ENCODE results near the gene NPAT. TPM values are rescaled to one million over a fixed set of nuclear protein-coding genes. Genes with fewer than 3 reads are reported as not detected.
A peak's percentile ranks its signal among the peaks of the same experiment; 100 is the strongest.
"Not testable (repeated sequence)": the region's sequence is repeated elsewhere in the genome, so short reads cannot be mapped to it uniquely, and the experiment has no call there.

NPAT gene
- total RNA-seq, 1 donor from 2014 or later = 16.5 TPM

- no peak for DNase-seq (ENCODE audit: low read depth in 2 of 2)
Observed at GRCh38 chr11:108154591-108154990, 67.8 kb downstream of the NPAT start.

- no peak for DNase-seq (ENCODE audit: low read depth in 2 of 2)
Observed at GRCh38 chr11:108148556-108148955, 73.9 kb downstream of the NPAT start.

- no peak for DNase-seq (ENCODE audit: low read depth in 2 of 2)
Observed at GRCh38 chr11:108147150-108147549, 75.3 kb downstream of the NPAT start.

- no peak for DNase-seq (ENCODE audit: low read depth in 2 of 2)
Observed at GRCh38 chr11:108144615-108145014, 77.8 kb downstream of the NPAT start.

DNA sequence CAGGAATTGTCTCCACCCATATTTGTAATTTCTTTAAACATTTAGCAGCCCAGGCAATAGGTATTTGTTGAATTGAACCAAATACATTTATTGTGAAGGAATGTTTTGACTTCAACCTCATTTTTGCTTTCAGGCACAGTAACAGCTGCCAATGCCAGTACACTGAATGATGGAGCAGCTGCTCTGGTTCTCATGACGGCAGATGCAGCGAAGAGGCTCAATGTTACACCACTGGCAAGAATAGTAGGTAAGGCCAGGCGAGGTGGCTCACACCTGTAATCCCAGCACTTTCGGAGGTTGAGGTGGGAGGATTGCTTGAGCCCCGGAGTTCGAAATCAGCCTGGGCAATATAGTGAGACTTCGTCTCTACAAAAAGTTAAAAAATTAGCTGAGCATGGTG, 80.1 kb downstream of the NPAT start:
- no peak for DNase-seq (ENCODE audit: low read depth in 2 of 2)

DNA sequence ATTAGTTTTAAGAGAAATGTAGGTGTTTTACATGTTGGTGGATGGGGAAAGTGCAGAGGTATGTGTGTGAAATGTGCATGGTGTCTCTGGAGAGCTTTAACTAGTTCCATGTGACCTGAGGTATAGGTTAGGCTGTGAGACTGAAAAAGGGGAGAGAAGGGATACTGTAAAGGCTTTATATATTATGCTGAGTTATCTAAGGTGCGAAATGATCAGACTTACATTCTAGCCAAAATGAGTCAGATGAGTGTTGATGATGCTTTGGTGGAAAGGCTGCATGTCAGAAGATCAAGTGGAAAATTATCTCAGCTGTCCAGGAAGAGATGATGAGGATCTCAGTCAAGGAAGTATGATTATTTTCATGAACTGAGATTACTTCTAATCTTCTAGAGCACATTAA, 85.2 kb downstream of the NPAT start:
- peak in 1 of 2 donors; percentile 15 for DNase-seq (ENCODE audit: low read depth in 2 of 2)

- peak; percentile 28 to 66 for DNase-seq (ENCODE audit: low read depth in 2 of 2)
Observed at GRCh38 chr11:108135845-108136544, 86.4 kb downstream of the NPAT start.

DNA sequence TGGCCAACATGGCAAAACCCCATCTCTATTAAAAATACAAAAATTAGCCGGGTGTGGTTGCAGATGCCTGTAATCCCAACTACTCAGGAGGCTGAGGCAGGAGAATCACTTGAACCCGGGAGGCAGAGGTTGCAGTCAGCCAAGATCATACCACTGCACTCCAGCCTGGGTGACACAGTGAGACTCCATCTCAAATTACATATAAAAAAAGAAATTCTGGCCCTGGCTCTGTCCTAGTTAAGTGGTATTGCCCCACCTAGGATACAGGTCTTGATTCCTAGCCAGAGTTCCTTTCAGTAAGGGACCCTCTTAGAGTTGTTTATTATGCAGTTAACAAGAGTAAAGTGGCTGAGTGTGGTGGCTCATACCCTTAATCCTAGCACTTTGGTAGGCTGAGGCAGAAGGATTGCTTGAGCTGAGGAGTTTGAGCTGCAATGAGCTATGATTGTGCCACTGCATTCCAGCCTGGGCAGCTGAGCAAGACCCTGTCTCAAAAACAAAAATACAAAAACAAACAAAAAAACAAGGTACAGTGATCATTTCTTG, 89.4 kb downstream of the NPAT start:
- DNase-seq (ENCODE audit: low read depth in 2 of 2) = not testable (repeated sequence)

DNA sequence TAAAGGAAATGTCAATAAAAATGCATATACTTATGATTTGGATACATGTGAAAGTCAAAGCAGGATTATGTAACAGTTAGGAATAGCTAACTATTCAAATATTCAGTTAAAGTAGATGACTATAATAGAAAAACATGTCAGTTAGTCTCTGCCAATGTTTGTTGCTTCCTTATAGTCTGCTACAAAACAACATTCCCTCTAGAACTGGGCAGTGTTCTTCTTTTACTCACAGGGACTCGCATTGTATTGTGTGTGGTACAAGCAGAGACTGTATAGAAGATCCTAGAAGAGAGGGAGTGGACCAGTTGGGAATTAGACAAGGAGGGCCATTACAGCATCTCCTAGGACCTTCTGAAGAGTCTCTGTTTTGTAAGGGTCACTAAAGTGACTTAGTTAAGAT, 90.4 kb downstream of the NPAT start:
- DNase-seq (ENCODE audit: low read depth in 2 of 2) = no peak

DNA sequence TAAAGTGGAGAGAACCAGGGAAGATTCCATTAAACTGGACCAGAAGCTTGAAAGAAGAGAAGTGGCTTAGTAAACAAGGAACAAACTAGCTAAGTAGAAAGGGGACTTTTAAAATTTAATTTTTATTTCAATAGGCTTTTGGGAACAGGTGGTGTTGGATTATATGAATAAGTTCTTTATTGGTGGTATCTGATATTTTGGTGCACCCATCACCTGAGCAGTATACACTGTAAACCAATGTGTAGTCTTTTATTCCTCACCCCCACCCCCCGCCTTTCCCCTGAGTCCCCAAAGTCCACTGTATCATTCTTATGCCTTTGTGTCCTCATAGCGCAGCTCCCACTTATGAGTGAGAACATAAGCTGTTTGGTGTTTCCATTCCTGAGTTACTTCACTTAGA, 93.7 kb downstream of the NPAT start:
- no peak for DNase-seq (ENCODE audit: low read depth in 2 of 2)

DNA sequence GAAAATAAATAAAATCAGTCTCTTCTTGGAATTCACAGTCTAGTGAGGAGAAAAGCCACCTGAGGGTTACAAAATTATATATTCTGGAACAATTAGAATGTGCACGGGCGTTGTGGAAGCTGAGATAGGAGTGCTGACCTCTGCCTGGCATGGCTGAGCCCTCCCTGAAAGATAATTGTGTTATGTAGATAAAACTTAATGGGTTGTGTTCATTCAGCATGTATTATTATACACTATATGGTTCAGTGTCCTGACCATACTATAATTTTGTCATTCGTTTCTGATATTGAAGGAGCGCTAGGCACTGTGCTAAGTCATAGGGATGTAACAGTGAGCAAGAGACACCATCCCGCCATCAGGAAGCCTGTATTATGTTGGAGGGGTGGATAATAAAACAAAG, 97.3 kb downstream of the NPAT start:
- DNase-seq (ENCODE audit: low read depth in 2 of 2) = no peak

GRCh38 chr11:108122166-108122628, 100.2 kb downstream of the NPAT start:
- peak; percentile 48 to 52 for DNase-seq (ENCODE audit: low read depth in 2 of 2)

- peak; percentile 91 to 98 for DNase-seq (ENCODE audit: low read depth in 2 of 2)
Observed at GRCh38 chr11:108121274-108122155, 100.9 kb downstream of the NPAT start, which contains the start of gene ACAT1. Gene ACAT1 (plus strand): TSS chr11:108121567. CDS start chr11:108121607, 40 bp downstream.

DNA sequence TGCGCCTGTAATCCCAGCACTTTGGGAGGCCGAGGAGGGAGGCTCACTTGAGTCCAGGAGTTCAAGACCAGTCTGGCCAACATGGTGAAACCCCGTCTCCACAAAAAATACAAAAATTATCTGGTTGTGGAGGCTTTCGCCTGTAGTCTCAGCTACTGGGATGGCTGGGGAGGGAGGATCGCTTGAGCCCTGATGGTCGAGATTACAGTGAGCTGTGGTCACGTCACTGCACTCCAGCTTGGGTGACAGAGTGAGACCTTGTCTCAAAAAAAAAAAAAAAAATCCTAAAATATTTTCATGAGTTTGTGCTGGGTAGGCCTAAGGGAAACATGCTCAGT, 101.5 kb downstream of the NPAT start:
- not testable (repeated sequence) for DNase-seq (ENCODE audit: low read depth in 2 of 2)

GRCh38 chr11:108117746-108118371, 104.6 kb downstream of the NPAT start:
- DNase-seq (ENCODE audit: low read depth in 2 of 2) = peak; percentile 78 to 79

GRCh38 chr11:108115500-108116140, 106.8 kb downstream of the NPAT start:
- peak; percentile 85 to 96 for DNase-seq (ENCODE audit: low read depth in 2 of 2)

- DNase-seq (ENCODE audit: low read depth in 2 of 2) = no peak
Observed at GRCh38 chr11:108112057-108112456, 110.4 kb downstream of the NPAT start.

- no peak for DNase-seq (ENCODE audit: low read depth in 2 of 2)
Observed at GRCh38 chr11:108111126-108111525, 111.3 kb downstream of the NPAT start.

Data from lung microvascular endothelial cell (primary cell).